Glutamatergic neuron (in vitro differentiated cells): ENCODE measurements around the gene MSI1. TPM values are rescaled to one million over a fixed set of nuclear protein-coding genes. Genes with fewer than 3 reads are reported as not detected.

Experiments
- DNase-seq: peaks from one replicate; pipeline ENCODE4 v3.0.0; 2022
- H3K27ac Mint-ChIP-seq: one replicate; pipeline ENCODE4 v1.8.0; 2020; ENCODE audit warnings: mild to moderate bottlenecking, mixed read lengths, inconsistent platforms; ENCODE audit not compliant: unreplicated experiment
- H3K27me3 Mint-ChIP-seq: one replicate; pipeline ENCODE4 v1.8.0; 2020; ENCODE audit warnings: mild to moderate bottlenecking, moderate library complexity, mixed read lengths, inconsistent platforms; ENCODE audit not compliant: unreplicated experiment
- H3K36me3 Mint-ChIP-seq: one replicate; pipeline ENCODE4 v1.8.0; 2020; ENCODE audit warnings: mild to moderate bottlenecking, mixed read lengths, inconsistent platforms; ENCODE audit not compliant: unreplicated experiment
- H3K4me1 Mint-ChIP-seq: one replicate; pipeline ENCODE4 v1.8.0; 2020; ENCODE audit warnings: mild to moderate bottlenecking, low read depth, mixed read lengths, inconsistent platforms; ENCODE audit not compliant: unreplicated experiment
- H3K4me3 Mint-ChIP-seq: one replicate; pipeline ENCODE4 v1.8.0; 2020; ENCODE audit warnings: mild to moderate bottlenecking, mixed read lengths, inconsistent platforms; ENCODE audit not compliant: unreplicated experiment
- H3K9me3 Mint-ChIP-seq: one replicate; pipeline ENCODE4 v1.8.0; 2020; ENCODE audit warnings: mild to moderate bottlenecking, moderate library complexity, mixed read lengths, inconsistent platforms; ENCODE audit not compliant: unreplicated experiment
- total RNA-seq: library from RNA; stranded (reverse); fragmentation: NEBNext Ultra II Directional; extraction: Animal tissue kit (Norgen Biotek cat#: 25700); gene quantifications from one replicate; pipeline ENCODE4 v1.2.1, GENCODE V29; 2021; ENCODE audit not compliant: unreplicated experiment
- TF ChIP-seq, protein P1 (sequence below): fragments of 200-600 bp; sonication (generic); IDR thresholded peaks from one replicate; pipeline ENCODE4 v1.5.0; 2021; ENCODE audit not compliant: partially characterized antibody, unreplicated experiment

The MSI1 gene
- total RNA-seq, 1 donor from 2014 or later: 229 TPM

GRCh38 chr12:120390540-120391120 is 21.7 kb upstream of the MSI1 start:
- H3K27ac Mint-ChIP-seq: no peak overlapping the region
- H3K36me3 Mint-ChIP-seq: no peaks in the 10 kb centered on the region
- TF ChIP-seq, protein P1, sequence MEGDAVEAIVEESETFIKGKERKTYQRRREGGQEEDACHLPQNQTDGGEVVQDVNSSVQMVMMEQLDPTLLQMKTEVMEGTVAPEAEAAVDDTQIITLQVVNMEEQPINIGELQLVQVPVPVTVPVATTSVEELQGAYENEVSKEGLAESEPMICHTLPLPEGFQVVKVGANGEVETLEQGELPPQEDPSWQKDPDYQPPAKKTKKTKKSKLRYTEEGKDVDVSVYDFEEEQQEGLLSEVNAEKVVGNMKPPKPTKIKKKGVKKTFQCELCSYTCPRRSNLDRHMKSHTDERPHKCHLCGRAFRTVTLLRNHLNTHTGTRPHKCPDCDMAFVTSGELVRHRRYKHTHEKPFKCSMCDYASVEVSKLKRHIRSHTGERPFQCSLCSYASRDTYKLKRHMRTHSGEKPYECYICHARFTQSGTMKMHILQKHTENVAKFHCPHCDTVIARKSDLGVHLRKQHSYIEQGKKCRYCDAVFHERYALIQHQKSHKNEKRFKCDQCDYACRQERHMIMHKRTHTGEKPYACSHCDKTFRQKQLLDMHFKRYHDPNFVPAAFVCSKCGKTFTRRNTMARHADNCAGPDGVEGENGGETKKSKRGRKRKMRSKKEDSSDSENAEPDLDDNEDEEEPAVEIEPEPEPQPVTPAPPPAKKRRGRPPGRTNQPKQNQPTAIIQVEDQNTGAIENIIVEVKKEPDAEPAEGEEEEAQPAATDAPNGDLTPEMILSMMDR: no peak
- peaks cover 5% of the 10 kb centered on the region for H3K27me3 Mint-ChIP-seq
- peaks cover 5% of the 10 kb centered on the region for H3K4me1 Mint-ChIP-seq
- no peak for DNase-seq
- no peaks in the 10 kb centered on the region for H3K9me3 Mint-ChIP-seq
- H3K4me3 Mint-ChIP-seq: no peak overlapping the region

DNA sequence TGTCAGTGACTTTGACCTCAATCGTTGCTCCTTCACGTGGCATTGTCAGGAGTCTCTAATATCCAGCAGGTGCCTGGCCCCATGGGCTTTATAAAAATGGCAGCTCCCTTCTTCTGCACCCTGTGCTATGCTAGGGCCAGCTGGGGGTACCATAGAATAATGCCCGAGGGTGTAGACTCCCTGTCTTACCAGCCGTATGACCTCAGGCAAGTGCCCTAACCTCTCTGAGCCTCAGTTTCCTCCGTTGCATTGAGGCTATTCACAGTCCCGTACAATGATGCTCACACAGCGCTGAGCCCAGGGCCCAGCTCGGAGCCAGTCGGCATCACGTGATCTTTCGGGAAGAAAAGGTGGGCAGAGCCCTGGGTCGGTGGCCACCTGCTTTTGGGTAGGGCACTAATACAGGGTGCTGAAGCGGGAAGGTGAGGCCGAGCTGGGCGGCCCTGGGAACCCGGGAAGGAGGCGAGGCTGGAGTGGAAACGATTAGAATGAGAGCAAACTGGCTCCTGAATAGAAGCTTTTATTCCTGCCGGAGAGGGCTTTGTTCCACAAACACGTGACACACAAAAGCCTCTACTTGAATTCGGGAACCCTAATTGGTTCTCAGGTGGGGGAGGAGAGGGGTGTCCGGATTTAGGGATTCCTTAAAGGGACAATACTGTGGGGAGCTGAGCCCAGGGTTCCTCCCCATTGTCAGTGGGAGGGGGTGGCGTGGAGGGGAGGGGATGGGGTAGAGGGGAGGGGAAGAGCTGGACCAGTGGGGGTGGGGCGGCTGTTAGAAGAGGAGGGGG is 19.9 kb upstream of the MSI1 start:
- TF ChIP-seq, protein P1: no peak
- H3K9me3 Mint-ChIP-seq: no peaks in the 10 kb centered on the region
- H3K4me1 Mint-ChIP-seq: peaks cover 5% of the 10 kb centered on the region
- DNase-seq: peak; percentile 49
- H3K27ac Mint-ChIP-seq: peak overlapping the region; percentile 81
- peak overlapping the region; percentile 71 for H3K4me3 Mint-ChIP-seq
- peaks cover 2% of the 10 kb centered on the region for H3K27me3 Mint-ChIP-seq
- no peaks in the 10 kb centered on the region for H3K36me3 Mint-ChIP-seq

GRCh38 chr12:120381752-120382419 is 12.9 kb upstream of the MSI1 start:
- Mint-ChIP-seq H3K4me1 (no peaks in the 10 kb centered on the region), H3K9me3 (no peaks in the 10 kb centered on the region), H3K27ac (no peak overlapping the region), H3K27me3 (no peaks in the 10 kb centered on the region), H3K36me3 (no peaks in the 10 kb centered on the region), H3K4me3 (no peak overlapping the region)
- TF ChIP-seq, protein P1: no peak
- DNase-seq: no peak

GRCh38 chr12:120378036-120378435 is 9.1 kb upstream of the MSI1 start:
- no peaks in the 10 kb centered on the region for H3K27me3 Mint-ChIP-seq
- no peaks in the 10 kb centered on the region for H3K36me3 Mint-ChIP-seq
- TF ChIP-seq, protein P1: no peak
- H3K4me3 Mint-ChIP-seq: no peak overlapping the region
- DNase-seq: no peak
- no peaks in the 10 kb centered on the region for H3K9me3 Mint-ChIP-seq
- H3K4me1 Mint-ChIP-seq: no peaks in the 10 kb centered on the region
- no peak overlapping the region for H3K27ac Mint-ChIP-seq
